HL-60/S4 treated with phorbol 12-myristate 13-acetate at 8.2 ng/mL for 4 days and 3 days (cell line): ENCODE data around the gene BAD.
"Not testable (repeated sequence)": the region's sequence is repeated elsewhere in the genome, so short reads cannot be mapped to it uniquely, and the experiment has no call there.

ENCODE experiments used
- in situ Hi-C: fragments of 300-500 bp; cut with MboI; formaldehyde crosslinking; loops from 2 replicates; pipeline ENCODE4 v1.15.0; 2022; ENCODE audit warnings: low sequenced_read_pairs

Gene BAD

DNA sequence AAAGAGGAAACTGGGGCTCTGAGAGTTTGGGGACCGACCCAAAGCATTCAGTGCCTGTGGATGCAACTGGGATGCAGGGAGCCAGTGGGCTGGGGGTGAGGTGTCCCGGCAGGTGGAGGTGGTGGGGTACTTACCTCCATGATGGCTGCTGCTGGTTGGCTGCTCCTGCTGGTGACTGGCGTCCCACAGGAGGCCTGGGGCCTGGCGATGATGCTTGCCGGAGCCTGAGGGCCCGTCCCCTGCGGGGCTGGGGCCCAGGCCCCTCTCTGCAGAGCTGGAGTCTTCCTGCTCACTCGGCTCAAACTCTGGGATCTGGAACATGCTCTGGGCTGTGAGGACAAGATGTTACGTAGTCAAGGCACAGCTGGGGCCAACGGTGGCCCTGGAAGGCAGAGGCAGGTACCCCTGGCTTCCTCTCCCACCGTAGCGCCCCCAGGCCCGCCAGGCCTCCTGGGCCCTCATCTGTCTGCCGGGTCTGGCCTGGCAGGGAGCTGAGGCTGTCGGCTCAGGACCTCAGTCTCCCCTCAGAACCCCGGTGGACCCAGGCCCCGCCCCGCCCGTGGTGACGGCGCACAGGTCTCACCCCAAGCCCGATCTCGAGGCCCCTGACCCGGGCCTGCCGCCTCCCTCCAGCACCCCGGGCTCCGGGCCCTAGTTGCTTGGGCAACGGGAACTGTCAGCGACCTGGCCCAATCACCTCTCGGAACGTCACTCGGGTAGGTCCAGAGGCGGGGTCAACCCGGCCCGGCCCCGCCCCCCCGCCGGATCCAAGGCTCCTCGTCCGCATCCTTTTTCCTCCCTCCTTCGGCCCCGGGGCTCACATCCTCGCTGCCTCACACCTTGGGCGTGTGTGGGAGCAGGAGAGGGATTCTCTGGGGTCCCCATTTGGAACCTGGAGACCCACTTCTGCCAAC lies at the start of gene BAD:
Gene BAD, minus strand, starts transcription at position 618 of the 914 bp plus-strand sequence. Its CDS starts 297 bp downstream, at position 321.
- in situ Hi-C loops = no loop called here

GRCh38 chr11:64333556-64333955 lies 49.1 kb upstream of the BAD start:
- in situ Hi-C loops = loop anchor here (25.0 kb wide), 1 partner anchor 96 kb away; the partner anchor contains the start of genes DNAJC4, FKBP2, NUDT22 and PPP1R14B

DNA sequence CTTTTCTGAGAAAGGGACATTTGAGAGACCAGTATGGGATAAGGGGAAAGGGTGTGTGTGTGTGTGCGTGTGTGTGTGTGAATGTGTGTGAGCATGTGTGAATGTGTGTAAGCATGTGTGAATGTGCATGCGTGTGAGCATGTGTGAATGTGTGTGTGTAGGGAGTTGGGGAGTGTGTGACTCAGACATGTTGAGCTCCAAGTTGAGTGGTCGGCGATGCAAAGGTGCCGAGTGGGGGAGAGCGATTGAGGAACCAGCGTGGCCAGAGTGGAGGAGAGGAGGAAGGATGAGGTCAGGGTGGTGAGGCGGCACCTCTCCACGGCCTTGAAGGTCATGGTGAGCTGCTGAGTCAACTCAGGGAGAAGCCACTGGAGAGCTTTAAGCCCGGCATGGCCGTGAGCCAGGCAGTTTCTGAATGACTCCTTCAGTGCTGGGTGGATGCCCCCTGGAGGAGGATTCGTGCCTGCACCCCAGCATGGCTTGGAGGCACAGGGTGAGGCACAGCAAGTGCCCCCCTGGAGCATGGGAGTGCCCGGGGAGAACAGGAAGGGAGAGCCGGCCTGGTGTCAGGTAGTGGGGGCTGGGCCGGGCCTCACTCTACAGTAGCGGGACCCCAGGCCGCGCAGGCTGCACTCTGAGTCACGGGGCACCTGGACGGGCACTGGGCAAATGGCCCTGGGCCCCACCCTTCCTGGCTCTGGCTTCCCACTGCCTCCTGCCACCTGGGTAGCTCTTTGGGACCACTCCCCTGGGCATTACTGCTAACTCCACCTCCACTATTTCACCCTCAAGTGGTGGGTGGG lies 47.3 kb upstream of the BAD start:
- in situ Hi-C loops = loop anchor here (25.0 kb wide), 1 partner anchor 94 kb away; the partner anchor contains the start of genes DNAJC4, FKBP2, NUDT22 and PPP1R14B

GRCh38 chr11:64330888-64331287 lies 46.4 kb upstream of the BAD start:
- in situ Hi-C loops = loop anchor here (25.0 kb wide), 1 partner anchor 94 kb away; the partner anchor contains the start of genes DNAJC4, FKBP2, NUDT22 and PPP1R14B

- in situ Hi-C loops = loop anchor here (25.0 kb wide), 1 partner anchor 91 kb away; the partner anchor contains the start of genes DNAJC4, FKBP2, NUDT22 and PPP1R14B
Observed at GRCh38 chr11:64327993-64328392, 43.5 kb upstream of the BAD start.

- in situ Hi-C loops = loop anchor here (25.0 kb wide), 1 partner anchor 90 kb away; the partner anchor contains the start of genes DNAJC4, FKBP2, NUDT22 and PPP1R14B
Observed at GRCh38 chr11:64327375-64327774, 42.9 kb upstream of the BAD start.

DNA sequence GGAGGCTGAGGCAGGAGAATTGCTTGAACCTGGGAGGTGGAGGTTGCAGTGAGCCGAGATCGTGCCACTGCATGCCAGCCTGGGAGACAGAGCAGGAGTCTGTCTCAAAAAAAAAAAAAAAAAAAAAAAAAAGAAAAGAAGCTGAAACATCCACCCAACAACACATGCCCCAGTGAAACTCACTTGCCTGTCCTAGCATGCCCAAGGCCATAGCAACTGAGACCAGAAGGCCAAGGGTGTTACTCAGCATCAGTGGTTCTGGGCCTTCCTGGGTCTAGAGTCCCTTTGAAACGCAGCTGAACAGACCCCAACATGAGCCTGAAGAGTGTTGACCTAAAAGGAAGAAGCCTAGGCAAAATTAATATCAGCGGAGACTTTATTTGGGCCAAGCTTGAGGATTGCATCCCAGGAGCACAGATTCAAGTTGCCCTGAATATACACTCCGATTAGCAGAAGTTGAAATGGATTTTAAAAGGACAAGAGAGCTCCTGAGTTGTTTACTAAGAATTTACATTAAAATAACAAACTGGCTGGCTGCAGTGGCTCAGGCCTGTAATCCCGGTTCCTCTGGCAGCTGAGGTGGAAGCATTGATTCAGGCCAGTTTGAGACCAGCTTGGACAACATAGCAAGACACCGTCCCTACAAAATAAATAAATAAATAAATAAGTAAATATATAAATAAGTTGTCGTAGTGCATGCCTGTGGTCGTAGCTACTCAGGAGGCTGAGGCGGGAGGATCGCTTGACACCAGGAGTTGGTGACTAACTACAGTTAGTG lies 40.4 kb upstream of the BAD start:
- in situ Hi-C loops = loop anchor here (25.0 kb wide), 1 partner anchor 88 kb away; the partner anchor contains the start of genes DNAJC4, FKBP2, NUDT22 and PPP1R14B

- in situ Hi-C loops = not testable (repeated sequence)
Observed at GRCh38 chr11:64323984-64324383, 39.5 kb upstream of the BAD start.

- in situ Hi-C loops = no loop called here
Observed at GRCh38 chr11:64323373-64323772, 38.9 kb upstream of the BAD start.

DNA sequence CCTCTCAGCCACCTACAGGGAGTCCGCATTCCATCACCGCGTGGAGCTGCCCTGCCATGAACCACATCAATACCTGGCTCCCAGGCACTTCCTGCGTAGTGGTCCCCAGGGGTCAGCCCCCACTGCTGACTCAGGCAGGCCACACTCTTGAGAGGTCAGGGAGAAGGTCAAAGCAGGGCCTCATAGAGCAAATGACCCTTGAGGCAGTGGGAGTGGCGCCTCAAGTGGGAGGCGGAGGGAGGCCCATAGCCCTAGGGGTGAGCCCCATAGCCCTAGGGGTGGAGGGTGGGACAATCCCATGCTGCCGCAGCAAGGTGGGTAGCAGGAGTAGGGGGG lies 38.4 kb upstream of the BAD start:
- in situ Hi-C loops = no loop called here

- in situ Hi-C loops = no loop called here
Observed at GRCh38 chr11:64321533-64321932, 37.1 kb upstream of the BAD start.

DNA sequence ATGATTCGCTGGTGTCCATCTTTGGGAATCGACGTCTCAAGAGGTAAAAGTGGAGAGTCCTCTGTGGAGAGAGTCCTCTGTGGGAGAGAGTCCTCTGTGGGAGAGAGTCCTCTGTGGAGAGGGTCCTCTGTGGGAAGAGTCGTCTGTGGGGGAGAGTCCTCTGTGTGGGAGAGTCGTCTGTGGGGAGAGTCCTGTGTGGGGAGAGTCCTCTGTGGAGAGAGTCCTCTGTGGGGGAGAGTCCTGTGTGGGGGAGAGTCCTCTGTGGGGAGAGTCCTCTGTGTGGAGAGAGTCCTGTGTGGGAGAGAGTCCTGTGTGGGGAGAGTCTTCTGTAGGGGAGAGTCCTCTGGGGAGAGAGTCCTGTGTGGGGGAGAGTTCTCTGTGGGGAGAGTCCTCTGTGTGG lies 36.6 kb upstream of the BAD start:
- in situ Hi-C loops = no loop called here

GRCh38 chr11:64320556-64320955 lies 36.1 kb upstream of the BAD start:
- in situ Hi-C loops = no loop called here

- in situ Hi-C loops = no loop called here
Observed at GRCh38 chr11:64318766-64319761, 34.6 kb upstream of the BAD start.

- in situ Hi-C loops = no loop called here
Observed at GRCh38 chr11:64317961-64318765, 33.7 kb upstream of the BAD start, which contains the start of gene PRDX5. PRDX5 (plus strand) TSS chr11:64318121; CDS start chr11:64318216, 95 bp downstream.

- in situ Hi-C loops = no loop called here
Observed at GRCh38 chr11:64317325-64317960, 33.0 kb upstream of the BAD start, which contains the start of gene TRMT112. TRMT112 (minus strand) TSS chr11:64317559; CDS start chr11:64317526, 33 bp downstream.

- in situ Hi-C loops = no loop called here
Observed at GRCh38 chr11:64316672-64317324, 32.3 kb upstream of the BAD start.
